Measurements from ENCODE around the gene SH2D7. TPM values are rescaled to one million over a fixed set of nuclear protein-coding genes. Genes with fewer than 3 reads are reported as not detected.

The SH2D7 gene
- total RNA-seq, 4 donors from 2014 or later: not detected

DNA sequence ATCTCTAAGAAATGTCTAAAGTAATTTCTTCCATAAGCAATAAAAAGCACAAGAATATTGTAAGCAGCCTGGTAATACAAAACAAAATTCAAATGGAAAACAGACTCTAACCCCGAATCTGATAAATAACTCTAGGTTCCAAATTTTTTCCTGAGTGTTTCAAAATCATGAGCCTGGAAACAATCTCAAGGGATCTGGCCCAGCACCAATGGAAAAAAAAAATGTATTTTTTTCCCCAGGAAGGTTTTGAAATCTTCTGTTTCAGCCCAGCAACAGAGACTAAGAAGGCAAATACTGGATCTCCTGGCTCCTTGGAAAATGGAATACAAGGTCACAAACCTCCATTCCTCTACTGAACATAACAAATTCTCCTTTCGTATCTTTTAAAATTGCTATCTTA, 27.8 kb upstream of the SH2D7 start:
- H3K4me3 ChIP-seq: no peak overlapping the region
- WGBS: 50% methylated on average over 2 of the region's 2 CpGs
- no peaks in the 10 kb centered on the region for H3K27me3 ChIP-seq
- no peaks in the 10 kb centered on the region for H3K36me3 ChIP-seq
- H3K9me3 ChIP-seq: no peaks in the 10 kb centered on the region
- peaks cover 95% of the 10 kb centered on the region for H3K4me1 ChIP-seq
- H3K27ac ChIP-seq: peak overlapping the region; percentile 90
- no peak for DNase-seq (ENCODE audit: low spot score in 2 of 2)
- TF ChIP-seq POLR2AphosphoS5 (IDR thresholded peaks at IDR 0.05): peak in 1 of 3 donors; percentile 33
- no peak for TF ChIP-seq POLR2A (IDR thresholded peaks at IDR 0.05)
- TF ChIP-seq EP300 (IDR thresholded peaks at IDR 0.05): no peak
- TF ChIP-seq, protein P1, sequence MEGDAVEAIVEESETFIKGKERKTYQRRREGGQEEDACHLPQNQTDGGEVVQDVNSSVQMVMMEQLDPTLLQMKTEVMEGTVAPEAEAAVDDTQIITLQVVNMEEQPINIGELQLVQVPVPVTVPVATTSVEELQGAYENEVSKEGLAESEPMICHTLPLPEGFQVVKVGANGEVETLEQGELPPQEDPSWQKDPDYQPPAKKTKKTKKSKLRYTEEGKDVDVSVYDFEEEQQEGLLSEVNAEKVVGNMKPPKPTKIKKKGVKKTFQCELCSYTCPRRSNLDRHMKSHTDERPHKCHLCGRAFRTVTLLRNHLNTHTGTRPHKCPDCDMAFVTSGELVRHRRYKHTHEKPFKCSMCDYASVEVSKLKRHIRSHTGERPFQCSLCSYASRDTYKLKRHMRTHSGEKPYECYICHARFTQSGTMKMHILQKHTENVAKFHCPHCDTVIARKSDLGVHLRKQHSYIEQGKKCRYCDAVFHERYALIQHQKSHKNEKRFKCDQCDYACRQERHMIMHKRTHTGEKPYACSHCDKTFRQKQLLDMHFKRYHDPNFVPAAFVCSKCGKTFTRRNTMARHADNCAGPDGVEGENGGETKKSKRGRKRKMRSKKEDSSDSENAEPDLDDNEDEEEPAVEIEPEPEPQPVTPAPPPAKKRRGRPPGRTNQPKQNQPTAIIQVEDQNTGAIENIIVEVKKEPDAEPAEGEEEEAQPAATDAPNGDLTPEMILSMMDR (IDR thresholded peaks at IDR 0.05): no peak

GRCh38 chr15:78065284-78065872, 27.0 kb upstream of the SH2D7 start:
- Histone ChIP-seq H3K9me3 (no peaks in the 10 kb centered on the region), H3K36me3 (no peaks in the 10 kb centered on the region), H3K4me3 (no peak overlapping the region), H3K4me1 (peaks cover 96% of the 10 kb centered on the region), H3K27ac (peak overlapping the region; percentile 90), H3K27me3 (no peaks in the 10 kb centered on the region)
- DNase-seq (ENCODE audit: low spot score in 2 of 2): peak; percentile 88
- WGBS: 26% methylated on average over 5 of the region's 5 CpGs
- no peak for TF ChIP-seq EP300 (IDR thresholded peaks at IDR 0.05)
- TF ChIP-seq, protein P1 (IDR thresholded peaks at IDR 0.05): no peak
- TF ChIP-seq POLR2A (IDR thresholded peaks at IDR 0.05): no peak
- peak; percentile 36 to 94 (median 71) for TF ChIP-seq POLR2AphosphoS5 (IDR thresholded peaks at IDR 0.05)

- no peak overlapping the region for H3K4me3 ChIP-seq
These were observed 26.1 kb upstream of the SH2D7 start for GRCh38 chr15:78065973-78066946.

GRCh38 chr15:78067328-78068228, 24.8 kb upstream of the SH2D7 start:
- H3K27me3 ChIP-seq: no peaks in the 10 kb centered on the region
- 10% methylated on average over 1 of the region's 1 CpG for WGBS
- no peak for DNase-seq (ENCODE audit: low spot score in 2 of 2)
- H3K4me1 ChIP-seq: peaks cover 96% of the 10 kb centered on the region
- no peak for TF ChIP-seq POLR2AphosphoS5 (IDR thresholded peaks at IDR 0.05)
- TF ChIP-seq POLR2A (IDR thresholded peaks at IDR 0.05): no peak
- TF ChIP-seq EP300 (IDR thresholded peaks at IDR 0.05): no peak
- TF ChIP-seq, protein P1 (IDR thresholded peaks at IDR 0.05): no peak
- peak overlapping the region; percentile 90 for H3K27ac ChIP-seq
- no peak overlapping the region for H3K4me3 ChIP-seq
- no peaks in the 10 kb centered on the region for H3K36me3 ChIP-seq
- H3K9me3 ChIP-seq: no peaks in the 10 kb centered on the region

More at GRCh38 chr15:78065973-78066946, 26.1 kb upstream of the SH2D7 start:
- H3K27me3 ChIP-seq: no peaks in the 10 kb centered on the region
- DNase-seq (ENCODE audit: low spot score in 2 of 2): no peak
- H3K27ac ChIP-seq: peak overlapping the region; percentile 90
- TF ChIP-seq, protein P1 (IDR thresholded peaks at IDR 0.05): no peak
- TF ChIP-seq POLR2AphosphoS5 (IDR thresholded peaks at IDR 0.05) (no peak), EP300 (IDR thresholded peaks at IDR 0.05) (no peak), POLR2A (IDR thresholded peaks at IDR 0.05) (no peak)
- 65% methylated on average over 7 of the region's 7 CpGs for WGBS
- peaks cover 97% of the 10 kb centered on the region for H3K4me1 ChIP-seq
- H3K36me3 ChIP-seq: no peaks in the 10 kb centered on the region
- H3K9me3 ChIP-seq: no peaks in the 10 kb centered on the region
